NT2/D1 (cell line): ENCODE measurements around the gene LHX5.
A peak's percentile ranks its signal among the peaks of the same experiment; 100 is the strongest.

Experiments used
- DNase-seq: peaks from one replicate; pipeline ENCODE4 v3.0.0-alpha.2; 2011; ENCODE audit warnings: low read depth, low spot score
- H3K27me3 ChIP-seq: 2 replicates; pipeline ENCODE4 v1.6.0; 2011; ENCODE audit warnings: mild to moderate bottlenecking; ENCODE audit not compliant: insufficient read length, insufficient read depth
- H3K36me3 ChIP-seq: 2 replicates; pipeline ENCODE4 v1.6.1; 2011; ENCODE audit warnings: mild to moderate bottlenecking, low read length, mixed read lengths; ENCODE audit not compliant: insufficient read depth, insufficient read length
- H3K4me1 ChIP-seq: 2 replicates; pipeline ENCODE4 v1.5.1; 2011; ENCODE audit not compliant: insufficient read depth, insufficient read length
- H3K4me3 ChIP-seq: 2 replicates; pipeline ENCODE4 v1.5.1; 2011; ENCODE audit warnings: low read depth; ENCODE audit not compliant: insufficient read length
- H3K9ac ChIP-seq: 2 replicates; pipeline ENCODE4 v1.6.0; 2011; ENCODE audit warnings: low read depth; ENCODE audit not compliant: insufficient read length
- H3K9me3 ChIP-seq: 2 replicates; pipeline ENCODE4 v1.5.1; 2011; ENCODE audit warnings: mild to moderate bottlenecking, low read length; ENCODE audit not compliant: insufficient read depth
- SUZ12 ChIP-seq: IDR thresholded peaks from 2 replicates; pipeline ENCODE4 v1.6.1; 2011; ENCODE audit not compliant: insufficient read length, insufficient read depth; ENCODE audit errors: extremely low read depth
- YY1 ChIP-seq: IDR thresholded peaks from 2 replicates; pipeline ENCODE4 v1.6.1; 2011; ENCODE audit not compliant: insufficient read length, insufficient read depth
- ZNF274 ChIP-seq: IDR thresholded peaks from 2 replicates; pipeline ENCODE4 v1.6.1; 2011; ENCODE audit warnings: mild to moderate bottlenecking, low read depth, low read length

Gene LHX5

GRCh38 chr12:113445544-113446171 is 26.0 kb downstream of the LHX5 start:
- no peaks in the 10 kb centered on the region; the same call in 1 of the 2 replicates for H3K9me3 ChIP-seq
- no peaks in the 10 kb centered on the region for H3K27me3 ChIP-seq
- DNase-seq: no peak
- H3K36me3 ChIP-seq: no peaks in the 10 kb centered on the region
- H3K4me1 ChIP-seq: no peaks in the 10 kb centered on the region
- H3K4me3 ChIP-seq: no peak overlapping the region
- no peak for TF ChIP-seq SUZ12
- no peak overlapping the region for H3K9ac ChIP-seq

GRCh38 chr12:113443030-113443539 is 28.6 kb downstream of the LHX5 start:
- no peak overlapping the region for H3K9ac ChIP-seq
- H3K4me3 ChIP-seq: no peak overlapping the region
- no peaks in the 10 kb centered on the region; the same call in 1 of the 2 replicates for H3K9me3 ChIP-seq
- TF ChIP-seq ZNF274 (no peak), YY1 (no peak), SUZ12 (no peak)
- H3K36me3 ChIP-seq: no peaks in the 10 kb centered on the region
- no peaks in the 10 kb centered on the region for H3K27me3 ChIP-seq
- peaks cover 5% of the 10 kb centered on the region for H3K4me1 ChIP-seq
- no peak for DNase-seq

GRCh38 chr12:113440947-113441782 is 30.5 kb downstream of the LHX5 start:
- TF ChIP-seq SUZ12 (no peak), ZNF274 (no peak), YY1 (no peak)
- no peaks in the 10 kb centered on the region for H3K27me3 ChIP-seq
- H3K9ac ChIP-seq: peak overlapping the region; percentile 2
- peaks cover 11% of the 10 kb centered on the region for H3K4me1 ChIP-seq
- no peak overlapping the region for H3K4me3 ChIP-seq
- DNase-seq: no peak
- no peaks in the 10 kb centered on the region for H3K36me3 ChIP-seq
- H3K9me3 ChIP-seq: no peaks in the 10 kb centered on the region; the same call in 1 of the 2 replicates

- Histone ChIP-seq H3K4me3 (no peak overlapping the region), H3K9ac (no peak overlapping the region), H3K4me1 (peaks cover 11% of the 10 kb centered on the region), H3K9me3 (no peaks in the 10 kb centered on the region), H3K36me3 (no peaks in the 10 kb centered on the region), H3K27me3 (no peaks in the 10 kb centered on the region)
- DNase-seq: no peak
- no peak for TF ChIP-seq SUZ12
- no peak for TF ChIP-seq YY1
- TF ChIP-seq ZNF274: no peak
Observed at GRCh38 chr12:113440336-113440735, 31.3 kb downstream of the LHX5 start.

- H3K9me3 ChIP-seq: no peaks in the 10 kb centered on the region
- peak; percentile 78 for DNase-seq
- TF ChIP-seq YY1 (no peak), ZNF274 (no peak), SUZ12 (no peak)
Observed at GRCh38 chr12:113439606-113440030, 32.1 kb downstream of the LHX5 start.

DNA sequence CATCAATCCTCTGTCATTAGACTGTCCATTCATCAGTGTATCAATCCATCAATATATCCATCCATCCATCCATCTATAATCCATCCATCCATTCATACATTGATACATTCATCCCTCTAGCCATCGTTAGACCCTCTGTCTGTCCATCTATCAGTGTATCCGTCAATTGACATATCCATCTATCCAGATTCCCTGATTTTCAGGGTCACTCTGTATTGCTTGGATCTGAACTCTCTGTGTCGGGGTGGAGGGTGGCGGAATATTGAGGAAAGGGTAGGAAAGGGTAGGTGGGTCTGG is 32.4 kb downstream of the LHX5 start:
- TF ChIP-seq SUZ12: no peak
- no peaks in the 10 kb centered on the region for H3K27me3 ChIP-seq
- H3K4me3 ChIP-seq: no peak overlapping the region
- no peaks in the 10 kb centered on the region for H3K36me3 ChIP-seq
- peaks cover 11% of the 10 kb centered on the region for H3K4me1 ChIP-seq
- no peak for DNase-seq
- H3K9ac ChIP-seq: no peak overlapping the region
- no peaks in the 10 kb centered on the region for H3K9me3 ChIP-seq

More at GRCh38 chr12:113439606-113440030, 32.1 kb downstream of the LHX5 start:
- H3K27me3 ChIP-seq: no peaks in the 10 kb centered on the region
- H3K4me3 ChIP-seq: no peak overlapping the region
- no peaks in the 10 kb centered on the region for H3K36me3 ChIP-seq
- peaks cover 11% of the 10 kb centered on the region for H3K4me1 ChIP-seq
- no peak overlapping the region for H3K9ac ChIP-seq

DNA sequence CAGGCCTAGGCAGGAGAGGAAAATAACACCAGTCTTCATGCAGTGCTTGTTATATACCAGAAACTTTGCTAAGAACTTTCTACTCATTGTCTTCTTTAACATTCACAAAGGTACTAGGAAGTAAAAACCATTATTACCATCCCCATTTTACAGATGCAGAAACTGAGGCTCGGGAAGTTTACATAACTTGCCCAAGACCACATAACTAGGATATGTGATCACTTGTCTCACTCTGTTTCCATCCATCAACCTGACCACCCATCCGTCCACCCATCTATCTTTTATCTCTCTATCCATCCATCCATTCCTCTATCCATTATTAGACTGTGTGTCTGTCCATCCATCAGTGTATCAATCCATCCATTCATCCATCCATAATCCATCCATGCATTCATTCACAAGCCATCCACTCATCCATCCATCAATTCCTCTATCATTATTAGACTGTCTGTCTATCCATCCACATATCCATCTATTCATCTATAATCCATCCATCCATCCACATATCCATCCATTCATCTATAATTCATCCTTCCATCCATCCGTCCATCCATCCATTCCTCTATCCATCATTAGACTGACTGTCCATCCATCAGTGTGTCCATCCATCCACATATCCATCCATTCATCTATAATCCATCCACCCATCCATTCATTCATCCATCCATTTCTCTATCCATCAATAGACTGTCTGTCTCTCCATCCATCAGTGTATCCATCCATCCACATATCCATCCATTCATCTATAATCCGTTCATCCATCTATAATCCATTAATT is 33.0 kb downstream of the LHX5 start:
- TF ChIP-seq YY1: no peak
- TF ChIP-seq SUZ12: no peak
- no peak for TF ChIP-seq ZNF274
- H3K4me3 ChIP-seq: no peak overlapping the region
- no peak for DNase-seq
- no peak overlapping the region for H3K9ac ChIP-seq
- H3K27me3 ChIP-seq: no peaks in the 10 kb centered on the region
- H3K4me1 ChIP-seq: peaks cover 11% of the 10 kb centered on the region
- no peaks in the 10 kb centered on the region for H3K36me3 ChIP-seq
- no peaks in the 10 kb centered on the region for H3K9me3 ChIP-seq
